Dendritic cell treated with granulocyte-macrophage colony-stimulating factor and Interleukin-4, amounts not matched to agents 40 ng/mL and 50 ng/mL, for 4 days (primary cell): ENCODE results near the gene NLK.
A peak's percentile ranks its signal among the peaks of the same experiment; 100 is the strongest.
"Not testable (repeated sequence)": the region's sequence is repeated elsewhere in the genome, so short reads cannot be mapped to it uniquely, and the experiment has no call there.

Experiments
- H3K27ac Mint-ChIP-seq: one replicate; pipeline ENCODE4 v1.8.0; 2022; ENCODE audit warnings: mild to moderate bottlenecking, mixed read lengths
- H3K27me3 Mint-ChIP-seq: one replicate; pipeline ENCODE4 v1.8.0; 2022; ENCODE audit warnings: mild to moderate bottlenecking, mixed read lengths
- H3K36me3 Mint-ChIP-seq: one replicate; pipeline ENCODE4 v1.8.0; 2022; ENCODE audit warnings: low read depth, mixed read lengths
- H3K4me1 Mint-ChIP-seq: one replicate; pipeline ENCODE4 v1.8.0; 2022; ENCODE audit warnings: low read depth, mixed read lengths
- H3K4me3 Mint-ChIP-seq: one replicate; pipeline ENCODE4 v1.8.0; 2022; ENCODE audit warnings: mild to moderate bottlenecking, moderate library complexity, mixed read lengths
- H3K9me3 Mint-ChIP-seq: one replicate; pipeline ENCODE4 v1.8.0; 2022; ENCODE audit warnings: mixed read lengths
- intact Hi-C: fragments of 100-400 bp; cut with micrococcal nuclease; formaldehyde crosslinking; loops from one replicate; pipeline ENCODE4 v1.15.0; 2022

Gene NLK

DNA sequence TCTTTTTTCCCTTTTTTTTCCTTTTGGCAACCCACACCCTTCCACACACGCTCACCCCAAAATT, at the start of gene NLK:
NLK (plus strand) TSS at position 21 of the 64 bp plus-strand sequence. CDS start 197 bp downstream, outside the sequence.
- intact Hi-C loops: loop anchor here (5.0 kb wide), 1 partner anchor 150 kb away; the partner anchor contains the start of gene LYRM9
- Mint-ChIP-seq H3K4me1 (peaks cover 57% of the 10 kb centered on the region), H3K27ac (peak within 1 kb of the TSS; percentile 92), H3K4me3 (peak within 1 kb of the TSS; percentile 94), H3K36me3 (peaks cover 31% of the 10 kb centered on the region), H3K27me3 (peaks cover 12% of the 10 kb centered on the region), H3K9me3 (peaks cover 9% of the 10 kb centered on the region)

DNA sequence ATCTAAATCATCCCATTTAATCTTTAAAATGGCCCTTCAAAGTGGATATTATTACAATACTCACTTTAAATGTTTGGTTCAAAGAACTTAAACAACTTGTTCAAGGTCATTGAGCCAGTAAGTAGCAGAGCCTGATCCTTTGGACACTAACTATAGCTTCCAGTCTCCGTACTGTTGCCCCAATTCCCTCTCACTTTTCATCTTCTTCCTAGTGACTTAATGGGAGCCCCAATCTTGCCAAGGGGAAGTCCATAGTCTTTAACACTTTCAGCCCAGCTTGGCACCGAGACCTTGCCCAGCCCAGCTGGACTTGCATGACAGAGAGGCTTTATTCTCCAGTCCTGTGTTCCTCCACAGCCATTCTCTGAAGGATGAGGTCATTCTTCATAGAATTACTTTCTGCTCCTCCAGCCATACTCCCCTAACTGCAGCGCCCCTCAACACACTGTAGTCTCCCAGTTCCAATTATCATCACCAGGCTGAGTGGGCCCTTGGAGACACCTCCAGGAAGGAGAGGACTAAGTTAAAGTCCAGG, 49.2 kb upstream of the NLK start:
- H3K36me3 Mint-ChIP-seq: no peaks in the 10 kb centered on the region
- H3K4me1 Mint-ChIP-seq: no peaks in the 10 kb centered on the region
- H3K4me3 Mint-ChIP-seq: no peak overlapping the region
- H3K9me3 Mint-ChIP-seq: no peaks in the 10 kb centered on the region
- no peak overlapping the region for H3K27ac Mint-ChIP-seq
- H3K27me3 Mint-ChIP-seq: peaks cover 19% of the 10 kb centered on the region
- intact Hi-C loops: no loop called here

DNA sequence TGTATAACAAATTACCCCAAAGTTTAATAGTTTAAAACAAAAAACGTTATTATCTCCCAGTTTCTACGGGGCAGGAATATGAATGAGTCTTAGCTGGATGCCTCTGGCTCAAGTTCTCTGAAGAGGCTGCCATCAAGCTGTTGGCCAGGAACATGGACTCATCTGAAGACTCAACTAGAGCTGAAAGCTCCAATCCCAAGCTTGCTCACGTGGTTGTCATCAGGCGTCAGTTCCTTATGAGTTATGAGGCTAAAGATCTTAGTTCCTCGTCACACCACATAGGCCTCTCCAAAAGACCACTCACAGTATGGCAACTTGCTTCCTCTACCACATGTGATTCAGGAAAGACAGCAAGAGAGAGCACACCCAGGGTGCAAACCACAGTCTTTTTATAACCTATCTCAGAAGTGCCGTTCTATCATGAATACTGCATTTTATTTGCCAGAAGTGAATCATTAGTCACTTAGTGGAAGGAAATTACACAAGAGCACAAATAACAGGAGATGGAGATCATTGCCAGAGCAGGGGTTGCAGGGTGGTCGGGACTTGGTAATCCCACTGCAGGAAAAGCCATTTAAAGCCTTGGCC, 48.7 kb upstream of the NLK start:
- Mint-ChIP-seq H3K4me3 (no peak overlapping the region), H3K27ac (no peak overlapping the region), H3K36me3 (no peaks in the 10 kb centered on the region), H3K4me1 (no peaks in the 10 kb centered on the region), H3K9me3 (no peaks in the 10 kb centered on the region), H3K27me3 (peaks cover 20% of the 10 kb centered on the region)
- intact Hi-C loops: no loop called here

DNA sequence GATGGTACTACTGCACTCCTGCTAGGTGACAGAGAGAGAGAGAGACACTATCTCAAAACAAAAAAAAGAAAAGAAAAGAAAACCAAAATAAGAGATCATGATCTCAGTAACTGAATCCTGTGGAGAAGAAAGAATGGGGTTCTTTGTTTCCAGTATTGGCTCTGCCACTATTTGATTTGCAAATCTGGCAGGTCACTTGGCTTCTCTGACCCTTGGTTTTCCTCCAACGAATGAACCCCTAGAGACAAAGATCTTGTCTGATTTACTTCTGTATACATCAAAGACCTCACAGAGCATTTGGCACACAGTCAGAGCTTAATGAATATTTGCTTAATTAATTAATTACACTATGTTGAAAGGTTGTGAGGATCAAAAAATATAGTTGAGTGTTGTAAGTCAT, 47.9 kb upstream of the NLK start:
- no peaks in the 10 kb centered on the region for H3K36me3 Mint-ChIP-seq
- intact Hi-C loops: no loop called here
- peaks cover 22% of the 10 kb centered on the region for H3K27me3 Mint-ChIP-seq
- H3K4me1 Mint-ChIP-seq: no peaks in the 10 kb centered on the region
- no peak overlapping the region for H3K27ac Mint-ChIP-seq
- H3K4me3 Mint-ChIP-seq: no peak overlapping the region
- no peaks in the 10 kb centered on the region for H3K9me3 Mint-ChIP-seq

DNA sequence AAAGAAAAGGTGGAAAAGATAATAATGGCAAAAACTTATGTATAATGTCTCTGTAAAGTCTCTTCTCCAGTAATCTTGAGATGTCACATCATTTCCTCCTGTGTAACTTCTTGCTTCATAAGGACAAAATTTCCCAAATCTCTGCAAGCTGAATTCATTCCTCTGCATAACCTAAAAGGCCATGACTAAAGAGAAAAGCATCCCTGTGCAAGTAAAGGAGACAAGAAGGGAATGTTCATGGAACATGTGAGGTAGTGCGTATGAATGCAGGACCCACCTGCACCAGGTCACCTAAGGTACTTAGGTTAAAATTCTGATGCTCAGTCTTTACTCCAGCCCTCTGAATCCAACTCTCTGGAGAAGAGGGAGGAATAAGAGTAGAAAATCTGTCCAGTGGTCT, 46.9 kb upstream of the NLK start:
- Mint-ChIP-seq H3K9me3 (no peaks in the 10 kb centered on the region), H3K4me3 (no peak overlapping the region), H3K4me1 (no peaks in the 10 kb centered on the region), H3K27ac (no peak overlapping the region), H3K27me3 (peaks cover 26% of the 10 kb centered on the region), H3K36me3 (no peaks in the 10 kb centered on the region)
- intact Hi-C loops: no loop called here

DNA sequence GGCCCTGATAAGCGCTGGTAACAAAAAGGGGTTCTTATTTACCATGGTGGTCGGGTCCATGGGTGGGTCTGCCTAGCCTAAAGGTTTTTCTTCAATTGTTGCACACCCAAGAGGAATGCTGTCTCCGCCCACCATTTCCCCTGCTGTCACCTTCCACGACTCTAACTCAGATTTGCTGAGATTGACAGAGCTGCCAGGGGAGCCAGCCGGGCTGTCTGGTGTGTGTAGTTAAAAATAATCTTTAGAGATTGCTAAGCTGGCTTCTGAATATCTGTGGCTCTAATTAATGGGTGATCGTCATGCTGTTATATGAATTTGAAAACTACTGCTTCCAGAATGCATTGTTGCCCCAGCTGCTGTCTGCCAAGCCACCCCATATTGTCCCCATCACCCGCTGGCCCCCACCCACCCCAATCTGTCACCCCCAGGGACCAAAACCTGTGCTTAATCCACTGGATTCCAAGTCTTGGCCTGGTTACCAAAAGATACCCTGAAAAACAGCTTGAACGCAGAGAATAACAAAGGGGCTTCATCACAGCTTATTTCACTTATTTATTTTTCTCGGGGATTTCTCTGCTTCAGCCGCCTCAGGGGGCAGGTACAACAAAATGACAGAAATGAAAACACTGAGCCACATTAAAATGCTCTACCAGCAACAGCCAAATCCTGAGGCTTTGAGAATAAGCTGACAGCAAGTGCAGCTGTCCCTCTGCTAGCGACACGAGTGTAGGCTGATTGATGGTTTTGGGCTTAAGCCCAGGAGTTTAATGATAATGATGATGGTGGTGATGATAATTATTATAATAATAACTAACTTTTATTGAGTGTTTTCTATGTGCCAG, 46.1 kb upstream of the NLK start:
- peaks cover 27% of the 10 kb centered on the region for H3K27me3 Mint-ChIP-seq
- no peak overlapping the region for H3K4me3 Mint-ChIP-seq
- intact Hi-C loops: no loop called here
- no peaks in the 10 kb centered on the region for H3K4me1 Mint-ChIP-seq
- no peaks in the 10 kb centered on the region for H3K9me3 Mint-ChIP-seq
- no peaks in the 10 kb centered on the region for H3K36me3 Mint-ChIP-seq
- no peak overlapping the region for H3K27ac Mint-ChIP-seq

DNA sequence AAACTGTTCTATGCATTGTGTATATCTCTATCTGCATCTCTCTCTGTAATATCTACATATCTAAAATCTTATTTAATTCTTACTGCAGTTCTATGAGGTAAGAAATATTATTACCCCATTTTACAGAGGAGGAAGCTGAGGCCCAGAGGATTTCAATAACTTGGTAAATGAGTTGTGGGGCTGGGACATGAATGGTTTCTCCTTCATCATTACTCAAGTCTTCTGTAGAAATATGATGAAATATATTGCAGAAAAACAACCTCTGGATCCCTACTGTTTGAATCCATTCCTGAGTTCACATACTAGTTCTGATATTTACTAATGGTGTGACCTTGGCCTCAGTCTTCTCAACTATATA, 45.5 kb upstream of the NLK start:
- Mint-ChIP-seq H3K4me1 (no peaks in the 10 kb centered on the region), H3K36me3 (no peaks in the 10 kb centered on the region), H3K9me3 (no peaks in the 10 kb centered on the region), H3K4me3 (no peak overlapping the region), H3K27ac (no peak overlapping the region), H3K27me3 (peaks cover 27% of the 10 kb centered on the region)
- intact Hi-C loops: no loop called here

DNA sequence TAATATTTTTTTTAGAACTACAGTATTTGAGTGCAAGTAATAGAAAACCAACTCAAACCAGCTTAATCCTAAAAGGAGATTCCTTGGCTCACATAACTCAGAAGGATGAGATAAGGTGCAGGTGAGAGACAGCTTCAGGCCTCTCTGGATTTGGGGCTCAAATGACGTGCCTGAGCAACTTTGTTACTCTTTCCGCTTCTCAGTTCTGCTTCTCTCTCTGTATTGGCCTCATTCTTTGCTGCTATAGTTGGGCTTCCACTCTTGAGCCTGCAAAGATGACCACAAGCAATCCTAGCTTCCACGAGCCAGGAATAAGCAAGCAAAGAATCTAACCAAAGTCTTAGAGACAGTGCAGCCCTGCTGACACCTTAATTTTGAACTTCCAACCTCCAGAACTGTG, 45.0 kb upstream of the NLK start:
- H3K27me3 Mint-ChIP-seq: peaks cover 24% of the 10 kb centered on the region
- H3K27ac Mint-ChIP-seq: no peak overlapping the region
- no peaks in the 10 kb centered on the region for H3K4me1 Mint-ChIP-seq
- intact Hi-C loops: no loop called here
- H3K9me3 Mint-ChIP-seq: no peaks in the 10 kb centered on the region
- H3K4me3 Mint-ChIP-seq: no peak overlapping the region
- no peaks in the 10 kb centered on the region for H3K36me3 Mint-ChIP-seq

DNA sequence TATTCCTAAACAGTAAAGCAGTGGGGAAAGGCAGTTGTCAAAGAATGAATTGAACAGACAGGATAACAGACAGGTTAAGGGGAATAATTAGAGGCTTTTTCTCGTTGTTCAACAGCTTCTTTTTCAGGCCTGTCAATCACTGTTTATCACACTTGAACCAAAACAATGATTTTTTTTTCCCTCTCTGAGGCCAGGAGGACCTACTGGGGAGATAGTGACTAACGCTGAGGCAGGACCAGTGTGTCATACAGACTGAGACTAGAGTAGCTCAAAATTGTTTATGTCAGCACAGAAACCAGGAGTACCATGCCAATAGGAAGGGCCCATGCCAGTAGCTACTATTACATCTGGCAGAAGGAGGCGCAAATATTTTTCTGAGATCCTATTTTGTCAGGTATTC, 41.3 kb upstream of the NLK start:
- Mint-ChIP-seq H3K4me3 (no peak overlapping the region), H3K4me1 (no peaks in the 10 kb centered on the region), H3K9me3 (no peaks in the 10 kb centered on the region), H3K36me3 (no peaks in the 10 kb centered on the region), H3K27ac (no peak overlapping the region), H3K27me3 (peaks cover 14% of the 10 kb centered on the region)
- intact Hi-C loops: no loop called here

DNA sequence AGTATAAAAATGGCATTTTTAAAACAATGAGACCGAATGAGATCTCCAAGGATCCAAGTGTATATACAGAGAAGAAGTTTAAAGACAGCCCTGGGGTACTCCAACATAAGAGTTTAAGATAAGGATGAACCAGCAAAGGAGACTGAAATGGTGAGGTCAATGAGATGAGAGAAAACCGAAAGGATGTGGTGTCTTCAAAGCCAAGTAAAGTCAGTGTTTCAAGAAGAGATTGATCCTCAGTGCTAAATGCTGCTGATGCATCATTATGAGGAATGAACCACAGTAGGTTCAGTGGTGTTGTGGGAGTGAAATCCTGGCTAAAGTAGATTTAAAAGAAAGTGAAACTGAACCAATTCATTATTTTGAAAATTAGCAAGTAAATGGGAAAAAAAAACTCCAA, 38.1 kb upstream of the NLK start:
- intact Hi-C loops: no loop called here
- Mint-ChIP-seq H3K27ac (no peak overlapping the region), H3K27me3 (peaks cover 11% of the 10 kb centered on the region), H3K36me3 (no peaks in the 10 kb centered on the region), H3K9me3 (no peaks in the 10 kb centered on the region), H3K4me1 (no peaks in the 10 kb centered on the region), H3K4me3 (no peak overlapping the region)

DNA sequence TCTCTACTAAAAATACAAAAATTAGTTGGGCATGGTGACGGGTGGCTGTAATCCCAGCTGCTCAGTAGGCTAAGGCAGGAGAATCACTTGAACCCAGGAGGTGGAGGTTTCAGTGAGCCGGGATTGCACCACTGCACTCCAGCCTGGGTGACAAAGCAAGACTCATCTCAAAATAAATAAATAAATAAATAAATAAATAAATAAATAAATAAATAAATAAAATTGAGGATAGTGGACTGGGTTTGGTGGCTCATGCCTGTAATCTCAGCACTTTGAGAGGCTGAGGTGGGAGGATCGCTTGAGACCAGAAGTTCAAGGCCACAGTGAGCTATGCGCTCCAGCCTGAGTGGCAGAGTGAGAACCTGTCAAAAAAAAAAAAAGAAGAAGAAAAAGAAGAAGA, 34.6 kb upstream of the NLK start:
- H3K4me1 Mint-ChIP-seq, intact Hi-C loops, H3K9me3 Mint-ChIP-seq, H3K27ac Mint-ChIP-seq, H3K27me3 Mint-ChIP-seq, H3K4me3 Mint-ChIP-seq, H3K36me3 Mint-ChIP-seq: not testable (repeated sequence)

DNA sequence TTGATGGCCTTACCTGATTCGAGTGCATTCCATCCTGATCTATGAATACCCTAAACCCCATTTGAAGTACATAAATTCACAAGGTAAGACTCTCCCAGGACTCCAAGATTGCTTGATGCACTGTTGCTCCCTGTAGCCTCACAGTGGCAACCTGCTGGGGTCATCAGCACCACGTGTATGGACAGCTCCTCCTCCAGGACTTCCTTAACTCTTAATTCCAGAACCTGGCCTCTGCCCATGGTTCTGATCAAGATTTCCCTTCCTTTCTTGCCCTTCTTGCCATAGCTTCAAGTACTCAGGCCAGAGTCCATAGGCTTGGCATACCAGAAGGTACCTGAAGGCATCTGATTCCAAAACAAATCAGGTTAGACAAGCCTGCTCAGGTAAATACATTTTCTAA, 34.0 kb upstream of the NLK start:
- Mint-ChIP-seq H3K4me1 (no peaks in the 10 kb centered on the region), H3K9me3 (no peaks in the 10 kb centered on the region), H3K4me3 (no peak overlapping the region), H3K27me3 (peaks cover 7% of the 10 kb centered on the region), H3K27ac (no peak overlapping the region), H3K36me3 (no peaks in the 10 kb centered on the region)
- intact Hi-C loops: no loop called here

DNA sequence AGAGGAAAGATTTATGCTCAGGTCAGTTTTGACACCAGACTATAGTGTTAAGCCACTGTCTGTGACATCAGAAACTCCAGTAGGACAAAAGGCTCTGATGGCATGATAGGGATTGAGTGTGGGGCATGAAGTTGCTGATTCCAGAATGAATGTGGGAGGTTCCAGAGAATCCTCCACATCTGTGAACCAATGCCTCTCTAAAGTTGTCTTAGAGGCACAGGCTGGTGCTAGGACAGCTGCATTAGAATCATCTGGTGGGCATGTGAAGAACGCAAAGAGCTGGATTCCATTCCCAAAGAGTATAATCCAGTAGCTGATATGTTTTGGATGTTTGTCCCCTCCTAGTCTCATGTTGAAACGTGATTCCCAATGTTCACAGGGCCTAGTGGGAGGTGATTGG, 32.1 kb upstream of the NLK start:
- intact Hi-C loops: no loop called here
- H3K9me3 Mint-ChIP-seq: no peaks in the 10 kb centered on the region
- no peaks in the 10 kb centered on the region for H3K36me3 Mint-ChIP-seq
- H3K27ac Mint-ChIP-seq: no peak overlapping the region
- no peak overlapping the region for H3K4me3 Mint-ChIP-seq
- peaks cover 10% of the 10 kb centered on the region for H3K27me3 Mint-ChIP-seq
- H3K4me1 Mint-ChIP-seq: no peaks in the 10 kb centered on the region

DNA sequence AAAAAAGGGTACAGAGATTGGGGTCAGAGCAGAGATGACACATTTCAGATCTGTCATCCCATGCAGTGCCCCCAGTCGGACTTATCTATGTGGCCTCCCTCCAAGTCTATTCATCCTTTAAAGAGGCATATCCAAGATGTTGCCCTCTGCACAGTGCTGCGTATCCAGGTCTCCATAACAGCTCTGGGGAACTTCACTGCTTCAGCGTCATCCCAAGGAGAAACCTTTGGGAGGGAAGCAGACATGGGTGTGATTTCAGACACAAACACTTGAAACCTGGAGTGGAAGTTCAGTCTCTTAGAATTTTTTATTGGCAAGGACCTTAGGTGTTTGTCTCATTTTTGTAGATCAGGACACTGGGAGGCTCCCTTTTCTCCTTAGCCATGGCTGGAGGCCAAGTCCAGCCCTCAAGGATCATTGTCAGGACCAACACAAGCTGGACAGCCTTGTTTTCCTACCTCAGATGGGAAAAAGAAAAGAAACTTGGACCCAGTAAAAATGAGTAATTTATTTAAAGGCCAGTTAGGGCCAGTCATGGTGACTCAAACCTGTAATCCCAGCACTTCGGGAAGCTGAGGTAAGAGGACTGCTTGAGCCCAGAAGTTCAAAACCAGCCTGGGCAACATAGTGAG, 23.9 kb upstream of the NLK start:
- H3K36me3 Mint-ChIP-seq: no peaks in the 10 kb centered on the region
- no peak overlapping the region for H3K27ac Mint-ChIP-seq
- intact Hi-C loops: no loop called here
- peaks cover 7% of the 10 kb centered on the region for H3K27me3 Mint-ChIP-seq
- H3K4me3 Mint-ChIP-seq: no peak overlapping the region
- no peaks in the 10 kb centered on the region for H3K9me3 Mint-ChIP-seq
- H3K4me1 Mint-ChIP-seq: no peaks in the 10 kb centered on the region

DNA sequence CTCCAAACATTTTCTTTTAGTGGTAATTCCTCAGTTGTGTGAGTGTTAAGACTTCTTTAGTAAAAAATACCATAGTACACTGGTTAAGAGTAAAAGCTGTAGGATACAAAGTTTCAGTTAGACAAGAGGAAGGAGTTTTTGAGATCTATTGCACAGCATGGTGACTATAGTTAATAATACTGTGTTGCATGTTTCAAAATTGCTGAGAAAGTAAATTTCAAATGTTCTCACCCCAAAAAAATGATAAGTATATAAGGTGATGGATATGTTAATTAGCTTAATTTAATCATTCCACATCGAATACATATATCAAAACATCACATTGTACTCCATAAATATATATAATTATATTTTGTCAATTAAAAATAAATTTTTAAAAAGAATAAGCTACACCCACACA, 22.0 kb upstream of the NLK start:
- H3K36me3 Mint-ChIP-seq: no peaks in the 10 kb centered on the region
- peaks cover 3% of the 10 kb centered on the region for H3K27me3 Mint-ChIP-seq
- H3K9me3 Mint-ChIP-seq: no peaks in the 10 kb centered on the region
- H3K27ac Mint-ChIP-seq: no peak overlapping the region
- intact Hi-C loops: no loop called here
- no peaks in the 10 kb centered on the region for H3K4me1 Mint-ChIP-seq
- H3K4me3 Mint-ChIP-seq: no peak overlapping the region
